K562 (cell line): ENCODE data around the gene USF2. TPM values are rescaled to one million over a fixed set of nuclear protein-coding genes. Genes with fewer than 3 reads are reported as not detected.

Experiments used
- CBX1 ChIP-seq: sonication (generic); IDR thresholded peaks from 2 replicates; pipeline ENCODE4 v1.6.1; 2016; ENCODE audit warnings: antibody characterized with exemption, low read depth, mild to moderate bottlenecking
- CTBP1 ChIP-seq: fragments of 450-650 bp; IDR thresholded peaks from 2 replicates; pipeline ENCODE4 v1.6.1; 2016; ENCODE audit warnings: borderline replicate concordance
- DMBX1 ChIP-seq: fragments of 250-450 bp; sonication (Bioruptor Pico); IDR thresholded peaks from 2 replicates; pipeline ENCODE4 v1.8.0; 2022; ENCODE audit warnings: inconsistent platforms, mild to moderate bottlenecking, moderate library complexity, borderline replicate concordance
- ERF ChIP-seq: fragments of 450-650 bp; formaldehyde crosslinking; IDR thresholded peaks from 2 replicates; pipeline ENCODE4 v1.4.0; 2020; ENCODE audit warnings: mild to moderate bottlenecking, mixed read lengths
- HMG20A ChIP-seq: fragments of 450-650 bp; formaldehyde crosslinking; conservative IDR thresholded peaks from 2 replicates; pipeline ENCODE4 v1.4.0; 2020; ENCODE audit warnings: mild to moderate bottlenecking, mixed read lengths
- KDM1A ChIP-seq, 2 experiments: fragments of 450-650 bp; IDR thresholded peaks; 2 replicates each; pipeline ENCODE4 v1.6.1; 2016; ENCODE audit warnings: mild to moderate bottlenecking in 2 of 2
- KDM5B ChIP-seq: fragments of 200-600 bp; sonication (generic); IDR thresholded peaks from 2 replicates; pipeline ENCODE4 v1.6.1; 2012; ENCODE audit warnings: low read depth, mild to moderate bottlenecking, moderate library complexity, low read length, control low read depth, inconsistent platforms; ENCODE audit not compliant: insufficient replicate concordance
- NBN ChIP-seq: fragments of 450-650 bp; IDR thresholded peaks from 2 replicates; pipeline ENCODE4 v1.6.1; 2016; ENCODE audit warnings: low read depth, mild to moderate bottlenecking
- PPARD ChIP-seq: fragments of 250-450 bp; sonication (Bioruptor Pico); IDR thresholded peaks from 2 replicates; pipeline ENCODE4 v1.8.0; 2022; ENCODE audit warnings: inconsistent platforms, mild to moderate bottlenecking, moderate library complexity
- RBBP5 ChIP-seq: fragments of 200-600 bp; sonication (generic); IDR thresholded peaks from 2 replicates; pipeline ENCODE4 v1.6.1; 2012; ENCODE audit warnings: borderline replicate concordance, mild to moderate bottlenecking, low read length, control low read depth, inconsistent platforms; ENCODE audit not compliant: insufficient read depth, poor library complexity, severe bottlenecking
- SAP30 ChIP-seq: fragments of 200-600 bp; sonication (generic); IDR thresholded peaks from 2 replicates; pipeline ENCODE4 v1.6.1; 2012; ENCODE audit warnings: borderline replicate concordance, low read depth, mild to moderate bottlenecking, moderate library complexity, low read length, control low read depth, inconsistent platforms; ENCODE audit not compliant: insufficient read depth, poor library complexity, severe bottlenecking
- SMAD4 ChIP-seq: fragments of 250-450 bp; sonication (Bioruptor Pico); conservative IDR thresholded peaks from 2 replicates; pipeline ENCODE4 v1.8.0; 2021; ENCODE audit warnings: inconsistent platforms, mild to moderate bottlenecking, moderate library complexity
- SP2 ChIP-seq: IDR thresholded peaks from 2 replicates; pipeline ENCODE4 v1.6.1; 2011; ENCODE audit warnings: mild to moderate bottlenecking, low read depth, low read length, moderate library complexity; ENCODE audit not compliant: poor library complexity, severe bottlenecking; ENCODE audit errors: extremely low read depth
- SREBF1 ChIP-seq: fragments of 150-350 bp; IDR thresholded peaks from 2 replicates; pipeline ENCODE4 v1.6.1; 2014; ENCODE audit warnings: antibody characterized with exemption, low read depth, low read length, borderline replicate concordance
- SRSF7 ChIP-seq: fragments of 200-400 bp; formaldehyde crosslinking; optimal IDR thresholded peaks from 2 replicates; pipeline ENCODE3; 2017; ENCODE audit warnings: mild to moderate bottlenecking, low read depth, low read length
- TAF15 ChIP-seq: fragments of 200-400 bp; formaldehyde crosslinking; IDR thresholded peaks from 2 replicates; pipeline ENCODE4 v1.6.1; 2017; ENCODE audit warnings: mild to moderate bottlenecking, low read depth, low read length, moderate library complexity
- ZC3H8 ChIP-seq: fragments of 450-650 bp; IDR thresholded peaks from 2 replicates; pipeline ENCODE4 v1.6.1; 2017
- ZFP1 ChIP-seq: fragments of 450-650 bp; formaldehyde crosslinking; IDR thresholded peaks from 2 replicates; pipeline ENCODE4 v1.4.0; 2020; ENCODE audit warnings: mild to moderate bottlenecking, mixed read lengths
- ZNF174 ChIP-seq: fragments of 250-450 bp; sonication (Bioruptor Pico); IDR thresholded peaks from 2 replicates; pipeline ENCODE4 v1.4.0; 2020; ENCODE audit warnings: mild to moderate bottlenecking
- ZNF445 ChIP-seq: fragments of 250-450 bp; sonication (Bioruptor Pico); IDR thresholded peaks from 2 replicates; pipeline ENCODE4 v1.4.0; 2020; ENCODE audit warnings: low read depth, mild to moderate bottlenecking, moderate library complexity
- ZNF609 ChIP-seq: sonication (generic); formaldehyde crosslinking; IDR thresholded peaks from 2 replicates; pipeline ENCODE4 v1.8.1; 2023; ENCODE audit warnings: missing genetic modification reagents, mild to moderate bottlenecking, borderline replicate concordance
- polyA plus RNA-seq, 8 experiments: library from polyadenylated mRNA; depleted of rRNA in 4 of 8; stranded (reverse) in 5 of 8; unstranded in 3 of 8; fragments of >200 nt; fragmentation: Nextera tagmentation in 2 of 8; fragmentation: Illumina TruSeq in 1 of 8; extraction: Ambion mirVana in 2 of 8; extraction: Trizol in 1 of 8; gene quantifications; 2 replicates each; pipeline versions ENCODE4 v1.2.1 to v1.2.3, GENCODE V29; 2011 to 2014; ENCODE audit warnings: inconsistent platforms in 1 of 8, missing spikeins in 1 of 8
- total RNA-seq, 7 experiments: library from RNA; depleted of rRNA in 6 of 7; stranded (reverse); fragments of >200 nt in 6 of 7; fragmentation: Illumina TruSeq in 2 of 7; extraction: Trizol in 2 of 7; gene quantifications; 2 replicates each; pipeline versions ENCODE4 v1.2.1 to v1.2.3, GENCODE V29; 2011 to 2021; ENCODE audit warnings: low replicate concordance in 1 of 7
- TF ChIP-seq, protein P1 (sequence below): IDR thresholded peaks from 2 replicates; pipeline ENCODE4 v1.6.1; 2011; ENCODE audit warnings: borderline replicate concordance, low read depth, mild to moderate bottlenecking, moderate library complexity, low read length; ENCODE audit not compliant: insufficient read depth, poor library complexity, severe bottlenecking

The USF2 gene
- total and polyA plus RNA-seq, 9 of the 15 experiments (the other 6 are each of a cell fraction or from before 2014, with no cell fraction given): 0.27 to 93.7 (median 58.4) TPM

DNA sequence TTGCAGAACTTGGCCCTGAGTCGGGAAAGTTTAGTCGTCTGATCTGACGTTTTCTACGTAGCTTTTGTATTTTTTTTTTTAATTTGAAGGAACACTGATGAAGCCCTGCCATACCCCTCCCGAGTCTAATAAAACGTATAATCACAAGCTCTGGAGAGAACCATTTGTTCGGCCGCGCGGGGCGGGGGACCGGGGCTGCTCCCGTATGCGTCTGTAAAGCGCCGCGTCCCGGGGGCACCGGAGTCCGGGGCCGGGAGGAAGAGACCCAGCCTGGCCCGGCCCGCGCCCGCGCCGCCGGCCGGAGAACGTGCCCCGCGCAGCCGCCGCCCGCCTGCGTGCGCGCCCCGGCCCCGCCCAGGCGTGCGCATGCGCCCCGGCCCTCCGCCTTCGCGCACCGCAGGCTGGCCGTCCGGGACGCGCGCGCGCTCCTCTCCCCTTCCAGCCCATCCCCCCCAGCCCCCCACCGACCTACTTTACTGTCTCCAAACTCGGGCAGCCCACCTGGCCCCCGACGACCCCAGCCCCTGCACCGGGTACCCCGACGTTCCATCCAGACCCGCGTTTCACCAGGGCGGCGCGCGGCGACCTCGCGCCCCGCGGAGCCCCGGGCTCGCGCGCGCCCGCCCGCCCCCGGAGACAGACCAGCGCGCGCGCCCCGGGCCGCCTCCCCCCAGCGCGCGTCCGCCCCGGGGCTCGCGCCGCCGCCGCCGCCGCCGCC, 785 bp upstream of the USF2 start (continued):
- TF ChIP-seq ZNF609 (CRISPR knock-in tag): no peak
- no peak for TF ChIP-seq ERF (CRISPR knock-in tag)
- TF ChIP-seq KDM5B: peak; percentile 17
- TF ChIP-seq SREBF1: no peak
- no peak for TF ChIP-seq RBBP5
- TF ChIP-seq, protein P1, sequence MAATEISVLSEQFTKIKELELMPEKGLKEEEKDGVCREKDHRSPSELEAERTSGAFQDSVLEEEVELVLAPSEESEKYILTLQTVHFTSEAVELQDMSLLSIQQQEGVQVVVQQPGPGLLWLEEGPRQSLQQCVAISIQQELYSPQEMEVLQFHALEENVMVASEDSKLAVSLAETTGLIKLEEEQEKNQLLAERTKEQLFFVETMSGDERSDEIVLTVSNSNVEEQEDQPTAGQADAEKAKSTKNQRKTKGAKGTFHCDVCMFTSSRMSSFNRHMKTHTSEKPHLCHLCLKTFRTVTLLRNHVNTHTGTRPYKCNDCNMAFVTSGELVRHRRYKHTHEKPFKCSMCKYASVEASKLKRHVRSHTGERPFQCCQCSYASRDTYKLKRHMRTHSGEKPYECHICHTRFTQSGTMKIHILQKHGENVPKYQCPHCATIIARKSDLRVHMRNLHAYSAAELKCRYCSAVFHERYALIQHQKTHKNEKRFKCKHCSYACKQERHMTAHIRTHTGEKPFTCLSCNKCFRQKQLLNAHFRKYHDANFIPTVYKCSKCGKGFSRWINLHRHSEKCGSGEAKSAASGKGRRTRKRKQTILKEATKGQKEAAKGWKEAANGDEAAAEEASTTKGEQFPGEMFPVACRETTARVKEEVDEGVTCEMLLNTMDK: no peak
- no peak for TF ChIP-seq SRSF7
- TF ChIP-seq ZC3H8: no peak
- TF ChIP-seq DMBX1 (CRISPR knock-in tag): no peak
- TF ChIP-seq SAP30: no peak
- TF ChIP-seq NBN: no peak
- TF ChIP-seq CBX1: 0 out of 2 replicates have a peak, but pooled peaks have one; percentile 16
- no peak for TF ChIP-seq ZNF174 (CRISPR knock-in tag)
- TF ChIP-seq HMG20A (CRISPR knock-in tag): no peak
- TF ChIP-seq PPARD (CRISPR knock-in tag): no peak
- no peak for TF ChIP-seq ZFP1 (CRISPR knock-in tag)
- TF ChIP-seq SP2: no peak
- no peak for TF ChIP-seq SMAD4 (CRISPR knock-in tag)
- no peak for TF ChIP-seq ZNF445 (CRISPR knock-in tag)
- no peak for TF ChIP-seq CTBP1
- TF ChIP-seq TAF15: no peak
- TF ChIP-seq KDM1A (IDR thresholded peaks at IDR 0.05): no peak
